ENCODE data around the gene SMYD5.

The SMYD5 gene

GRCh38 chr2:73238976-73239375 is 24.9 kb downstream of the SMYD5 start:
- H3K4me3 ChIP-seq (replicated peaks; ENCODE audit: low read depth, low read length): no peak overlapping the region
- H3K27me3 ChIP-seq (replicated peaks; ENCODE audit: control insufficient read depth, insufficient read depth, low read length): no peaks in the 10 kb centered on the region
- no peak for TF ChIP-seq CTCF (IDR thresholded peaks at IDR 0.05; ENCODE audit: insufficient read depth, low read length, poor library complexity, severe bottlenecking)
- peaks cover 15% of the 10 kb centered on the region for H3K36me3 ChIP-seq (ENCODE audit: control insufficient read depth, insufficient read depth, low read length)
- DNase-seq (ENCODE audit: extremely low read depth, insufficient read length): no peak

- no peak for DNase-seq (ENCODE audit: extremely low read depth, insufficient read length)
- H3K27me3 ChIP-seq (replicated peaks; ENCODE audit: control insufficient read depth, insufficient read depth, low read length): no peaks in the 10 kb centered on the region
- no peak for TF ChIP-seq CTCF (IDR thresholded peaks at IDR 0.05; ENCODE audit: insufficient read depth, low read length, poor library complexity, severe bottlenecking)
- peaks cover 22% of the 10 kb centered on the region for H3K36me3 ChIP-seq (ENCODE audit: control insufficient read depth, insufficient read depth, low read length)
- H3K4me3 ChIP-seq (replicated peaks; ENCODE audit: low read depth, low read length): no peak overlapping the region
These were observed 25.7 kb downstream of the SMYD5 start for GRCh38 chr2:73239776-73240175.

GRCh38 chr2:73243884-73244570 is 30.0 kb downstream of the SMYD5 start:
- H3K36me3 ChIP-seq (ENCODE audit: control insufficient read depth, insufficient read depth, low read length): peaks cover 42% of the 10 kb centered on the region
- H3K27me3 ChIP-seq (replicated peaks; ENCODE audit: control insufficient read depth, insufficient read depth, low read length): no peaks in the 10 kb centered on the region
- no peak for TF ChIP-seq CTCF (IDR thresholded peaks at IDR 0.05; ENCODE audit: insufficient read depth, low read length, poor library complexity, severe bottlenecking)
- no peak overlapping the region for H3K4me3 ChIP-seq (replicated peaks; ENCODE audit: low read depth, low read length)
- DNase-seq (ENCODE audit: extremely low read depth, insufficient read length): no peak

- H3K36me3 ChIP-seq (ENCODE audit: control insufficient read depth, insufficient read depth, low read length): peaks cover 43% of the 10 kb centered on the region
- TF ChIP-seq CTCF (IDR thresholded peaks at IDR 0.05; ENCODE audit: insufficient read depth, low read length, poor library complexity, severe bottlenecking): no peak
- no peak for DNase-seq (ENCODE audit: extremely low read depth, insufficient read length)
- H3K4me3 ChIP-seq (replicated peaks; ENCODE audit: low read depth, low read length): no peak overlapping the region
- H3K27me3 ChIP-seq (replicated peaks; ENCODE audit: control insufficient read depth, insufficient read depth, low read length): no peaks in the 10 kb centered on the region
These were observed 30.5 kb downstream of the SMYD5 start for GRCh38 chr2:73244580-73244979.

GRCh38 chr2:73246850-73247249 is 32.8 kb downstream of the SMYD5 start:
- Histone ChIP-seq H3K36me3 (ENCODE audit: control insufficient read depth, insufficient read depth, low read length) (peaks cover 57% of the 10 kb centered on the region), H3K4me3 (replicated peaks; ENCODE audit: low read depth, low read length) (no peak overlapping the region), H3K27me3 (replicated peaks; ENCODE audit: control insufficient read depth, insufficient read depth, low read length) (no peaks in the 10 kb centered on the region)
- no peak for DNase-seq (ENCODE audit: extremely low read depth, insufficient read length)
- TF ChIP-seq CTCF (IDR thresholded peaks at IDR 0.05; ENCODE audit: insufficient read depth, low read length, poor library complexity, severe bottlenecking): no peak

GRCh38 chr2:73249636-73250035 is 35.6 kb downstream of the SMYD5 start:
- Histone ChIP-seq H3K4me3 (replicated peaks; ENCODE audit: low read depth, low read length) (no peak overlapping the region), H3K36me3 (ENCODE audit: control insufficient read depth, insufficient read depth, low read length) (peaks cover 55% of the 10 kb centered on the region), H3K27me3 (replicated peaks; ENCODE audit: control insufficient read depth, insufficient read depth, low read length) (no peaks in the 10 kb centered on the region)
- DNase-seq (ENCODE audit: extremely low read depth, insufficient read length): no peak
- no peak for TF ChIP-seq CTCF (IDR thresholded peaks at IDR 0.05; ENCODE audit: insufficient read depth, low read length, poor library complexity, severe bottlenecking)
